CD4-positive, alpha-beta T cell (primary cell): ENCODE data around the gene MCTP1. TPM values are rescaled to one million over a fixed set of nuclear protein-coding genes. Genes with fewer than 3 reads are reported as not detected.
A peak's percentile ranks its signal among the peaks of the same experiment; 100 is the strongest.

Experiments
- ATAC-seq: fragments of 200-7000 bp; cut with Tn5 transposase; one replicate; pipeline ENCODE4 v1.10.0; 2022; ENCODE audit warnings: mild to moderate bottlenecking; ENCODE audit not compliant: poor library complexity
- CTCF ChIA-PET: fragments of 350-600 bp; sonication (Branson Sonifier 250); formaldehyde crosslinking; loops from one replicate; lab custom pipeline; 2021; ENCODE audit warnings: antibody characterized with exemption, inconsistent platforms; lab: Charles Lee
- POLR2A ChIA-PET: fragments of 350-600 bp; sonication (Branson Sonifier 250); formaldehyde crosslinking; loops from one replicate; lab custom pipeline; 2021; ENCODE audit warnings: antibody characterized with exemption, inconsistent platforms; lab: Charles Lee
- DNase-seq, 14 experiments: peaks; one replicate each; pipeline ENCODE4 v3.0.0-alpha.2; 2013 to 2020; ENCODE audit warnings: mixed read lengths in 2 of 14
- H3K27ac ChIP-seq, 2 donors: one replicate each; pipeline versions ENCODE4 v1.5.1 to v1.7.0; 2013; ENCODE audit warnings: low read length in 2 of 2, low read depth in 1 of 2, mild to moderate bottlenecking in 1 of 2
- H3K27me3 ChIP-seq, 2 experiments: 1 replicate in 1 of 2; 2 replicates in 1 of 2; pipeline versions ENCODE4 v1.6.1 to v1.7.0; 2013; ENCODE audit warnings: low read length in 2 of 2, control low read depth in 1 of 2, mild to moderate bottlenecking in 1 of 2, moderate library complexity in 1 of 2; ENCODE audit not compliant: insufficient read depth in 2 of 2, control insufficient read depth in 1 of 2
- H3K36me3 ChIP-seq: one replicate; pipeline ENCODE4 v1.6.1; 2013; ENCODE audit warnings: low read length, control low read depth; ENCODE audit not compliant: insufficient read depth
- H3K4me1 ChIP-seq: one replicate; pipeline ENCODE4 v1.6.1; 2013; ENCODE audit warnings: low read length, control low read depth; ENCODE audit not compliant: insufficient read depth
- H3K4me3 ChIP-seq: one replicate; pipeline ENCODE4 v1.5.1; 2013; ENCODE audit warnings: mild to moderate bottlenecking, low read length, moderate library complexity
- H3K9me3 ChIP-seq, 2 experiments: 1 replicate in 1 of 2; 2 replicates in 1 of 2; pipeline versions ENCODE4 v1.6.1 to v1.7.0; 2013; ENCODE audit warnings: low read length in 2 of 2, mild to moderate bottlenecking in 2 of 2, control low read depth in 1 of 2, moderate library complexity in 1 of 2; ENCODE audit not compliant: control insufficient read depth in 1 of 2, insufficient read depth in 1 of 2
- H3K27ac Mint-ChIP-seq: one replicate; pipeline ENCODE4 v1.8.0; 2020; ENCODE audit warnings: mixed read lengths
- H3K27me3 Mint-ChIP-seq: one replicate; pipeline ENCODE4 v1.8.0; 2021; ENCODE audit warnings: mixed read lengths
- H3K36me3 Mint-ChIP-seq: one replicate; pipeline ENCODE4 v1.8.0; 2021; ENCODE audit warnings: low read depth, mixed read lengths
- H3K4me1 Mint-ChIP-seq: one replicate; pipeline ENCODE4 v1.8.0; 2021; ENCODE audit warnings: low read depth, mixed read lengths
- H3K4me3 Mint-ChIP-seq: one replicate; pipeline ENCODE4 v1.8.0; 2020; ENCODE audit warnings: mild to moderate bottlenecking, mixed read lengths
- H3K9me3 Mint-ChIP-seq: one replicate; pipeline ENCODE4 v1.8.0; 2020; ENCODE audit warnings: mixed read lengths
- CTCF ChIP-seq: fragments of 200-600 bp; IDR thresholded peaks from one replicate; pipeline ENCODE4 v1.8.0; 2022; ENCODE audit warnings: antibody characterized with exemption, mild to moderate bottlenecking
- intact Hi-C, 2 experiments: fragments of 100-400 bp; cut with DNase I in 1 of 2; cut with micrococcal nuclease in 1 of 2; formaldehyde crosslinking; loops; one replicate each; pipeline versions ENCODE4 v1.15.1 to v1.9.0; 2023 to 2025; cut with DNase I, micrococcal nuclease
- total RNA-seq, 174 experiments: library from RNA in 2 of 174; stranded (reverse) in 2 of 174; gene quantifications; one replicate each; pipeline ENCODE4 v1.2.3 and lab custom pipeline; 2021 to 2026

MCTP1 gene
- total RNA-seq, 2 experiments from 2014 or later: 2.1 to 2.7 TPM

- H3K27me3 ChIP-seq: no peaks in the 10 kb centered on the region
- H3K4me1 Mint-ChIP-seq: no peaks in the 10 kb centered on the region
- ChIA-PET CTCF (no interaction called here), POLR2A (no interaction called here)
- peaks cover 17% of the 10 kb centered on the region for H3K36me3 ChIP-seq
- ATAC-seq: no peak
- intact Hi-C loops: no loop called here
- H3K9me3 Mint-ChIP-seq: peaks cover 21% of the 10 kb centered on the region
- H3K36me3 Mint-ChIP-seq: peaks cover 77% of the 10 kb centered on the region
- H3K4me3 Mint-ChIP-seq: no peak overlapping the region
- H3K4me1 ChIP-seq: no peaks in the 10 kb centered on the region
- TF ChIP-seq CTCF: no peak
- no peak overlapping the region for H3K27ac ChIP-seq
- no peaks in the 10 kb centered on the region for H3K27me3 Mint-ChIP-seq
- H3K27ac Mint-ChIP-seq: no peak overlapping the region
- DNase-seq: no peak
- H3K4me3 ChIP-seq: no peak overlapping the region
- H3K9me3 ChIP-seq: peaks cover 15 to 20% of the 10 kb centered on the region in 2 experiments
These were observed 623.8 kb downstream of the MCTP1 start for GRCh38 chr5:94661086-94661485.

- Mint-ChIP-seq H3K27ac (no peak overlapping the region), H3K27me3 (no peaks in the 10 kb centered on the region), H3K4me1 (no peaks in the 10 kb centered on the region), H3K36me3 (peaks cover 78% of the 10 kb centered on the region), H3K4me3 (no peak overlapping the region), H3K9me3 (peaks cover 26% of the 10 kb centered on the region)
- no peaks in the 10 kb centered on the region for H3K4me1 ChIP-seq
- TF ChIP-seq CTCF: no peak
- no peak for ATAC-seq
- H3K4me3 ChIP-seq: no peak overlapping the region
- H3K27ac ChIP-seq: no peak overlapping the region
- ChIA-PET CTCF (no interaction called here), POLR2A (no interaction called here)
- DNase-seq: peak in 1 of 14 experiments; percentile 3
- intact Hi-C loops: no loop called here
- H3K9me3 ChIP-seq: peaks cover 15 to 20% of the 10 kb centered on the region in 2 experiments
- H3K27me3 ChIP-seq: no peaks in the 10 kb centered on the region
- H3K36me3 ChIP-seq: peaks cover 17% of the 10 kb centered on the region
These were observed 624.4 kb downstream of the MCTP1 start for GRCh38 chr5:94660506-94660905.

- peaks cover 21% of the 10 kb centered on the region for H3K36me3 ChIP-seq
- TF ChIP-seq CTCF: no peak
- H3K4me1 ChIP-seq: no peaks in the 10 kb centered on the region
- no peak for DNase-seq
- ChIA-PET POLR2A (no interaction called here), CTCF (no interaction called here)
- H3K4me1 Mint-ChIP-seq: no peaks in the 10 kb centered on the region
- peaks cover 34% of the 10 kb centered on the region for H3K9me3 Mint-ChIP-seq
- H3K36me3 Mint-ChIP-seq: peaks cover 82% of the 10 kb centered on the region
- H3K9me3 ChIP-seq: peaks cover 15 to 28% of the 10 kb centered on the region in 2 experiments
- intact Hi-C loops: no loop called here
- no peak overlapping the region for H3K27ac Mint-ChIP-seq
- no peak for ATAC-seq
- H3K4me3 ChIP-seq: no peak overlapping the region
- H3K4me3 Mint-ChIP-seq: no peak overlapping the region
- H3K27me3 Mint-ChIP-seq: no peaks in the 10 kb centered on the region
- no peaks in the 10 kb centered on the region for H3K27me3 ChIP-seq
- H3K27ac ChIP-seq: no peak overlapping the region
These were observed 626.6 kb downstream of the MCTP1 start for GRCh38 chr5:94658272-94658671.

Other genes with a start within 250 kb of the MCTP1 start
- gene FAM81B, start 106.3 kb upstream of the MCTP1 start, total RNA-seq: not detected